Adrenal gland (tissue), 12 donors: ENCODE data around the gene OAF. TPM values are rescaled to one million over a fixed set of nuclear protein-coding genes. Genes with fewer than 3 reads are reported as not detected.
"Not testable (repeated sequence)": the region's sequence is repeated elsewhere in the genome, so short reads cannot be mapped to it uniquely, and the experiment has no call there.

Source experiments
- DNase-seq, 7 donors: peaks; one replicate each; pipeline ENCODE4 v3.0.0-alpha.2; 2019 to 2020
- H3K27ac ChIP-seq, 5 donors: fragments of 200-600 bp; sonication (generic) in 4 of 5; 1 replicate in 3 of 5; 2 replicates in 2 of 5; pipeline versions ENCODE4 v1.5.1 to v1.8.0; 2016 to 2020; ENCODE audit warnings: mild to moderate bottlenecking in 1 of 5
- H3K27me3 ChIP-seq: fragments of 200-600 bp; 2 replicates; pipeline ENCODE4 v1.8.0; 2021
- H3K36me3 ChIP-seq, 2 donors: fragments of 200-600 bp; replicated peaks in 1 of 2; 1 replicate in 1 of 2; 2 replicates in 1 of 2; pipeline versions ENCODE4 v1.5.1 to v1.8.0; 2018 to 2022
- H3K4me1 ChIP-seq, 2 donors: fragments of 200-600 bp; replicated peaks in 1 of 2; 1 replicate in 1 of 2; 2 replicates in 1 of 2; pipeline versions ENCODE4 v1.5.1 to v1.8.0; 2018 to 2021
- H3K4me3 ChIP-seq, 4 donors: fragments of 200-600 bp; sonication (generic) in 3 of 4; one replicate each; pipeline ENCODE4 v1.5.1; 2016 to 2018
- H3K9me3 ChIP-seq, 3 donors: fragments of 200-600 bp; sonication (generic) in 1 of 3; replicated peaks in 1 of 3; 1 replicate in 2 of 3; 2 replicates in 1 of 3; pipeline versions ENCODE4 v1.5.1 to v1.8.0; 2016 to 2021
- POLR2A ChIP-seq, 2 donors: fragments of 450-650 bp; IDR thresholded peaks; one replicate each; pipeline ENCODE4 v1.6.1; 2017; ENCODE audit warnings: antibody characterized with exemption in 2 of 2, mild to moderate bottlenecking in 2 of 2, moderate library complexity in 1 of 2
- WGBS, 4 donors: extraction: QIAGEN DNeasy Blood & Tissue Kit in 2 of 4; methylation state at CpG; one replicate each; pipeline versions ENCODE4 v1.1.5 to v1.1.7; 2013 to 2017; 5-methylcytosine and 5-hydroxymethylcytosine counted together
- intact Hi-C, 2 donors: fragments of 100-400 bp; cut with DNase I; formaldehyde crosslinking; loops; one replicate each; pipeline versions ENCODE4 v1.14.1 to v1.15.0; 2022 to 2023
- polyA plus RNA-seq, 3 donors: library from polyadenylated mRNA; stranded (reverse); fragments of 200-250 nt in 2 of 3; fragments of 350-450 nt in 1 of 3; fragmentation: Illumina TruSeq in 1 of 3; extraction: RNeasy Lipid Tissue Mini Kit (QIAGEN cat#74804) in 1 of 3; gene quantifications; one replicate each; pipeline ENCODE4 v1.2.3, GENCODE V29; 2013 to 2014
- total RNA-seq, 9 donors: library from RNA; depleted of rRNA in 4 of 9; stranded (reverse); fragments of >200 nt in 4 of 9; fragments of 120-200 nt in 1 of 9; fragmentation: NEBNext Ultra II Directional in 1 of 9; extraction: Animal tissue kit (Norgen Biotek cat#: 25700) in 1 of 9; gene quantifications; one replicate each; pipeline versions ENCODE4 v1.1.0 to v1.2.4, GENCODE V29; 2013 to 2023
- TF ChIP-seq, protein P1 (sequence below), 6 experiments: fragments of 450-650 bp in 4 of 6; fragments of 200-600 bp in 2 of 6; sonication (generic) in 1 of 6; IDR thresholded peaks; 1 replicate in 5 of 6; 2 replicates in 1 of 6; pipeline versions ENCODE4 v1.5.1 to v1.8.0; 2016 to 2021; ENCODE audit warnings: antibody characterized with exemption in 6 of 6, mild to moderate bottlenecking in 2 of 6, moderate library complexity in 1 of 6
- donor health status: healthy with polysubstance abuse.
- donor health status: Bipolar disorder and iron deficiency.
- donor health status: DM: yes; HTN: yes; CAD: no.
- donor health status: DM: no; HTN: no; CAD: no.
- donor health status: DM: no; HTN: no; CAD: no.
- donor health status: DM: yes; HTN: yes; CAD: no.

Gene OAF
- total and polyA plus RNA-seq, 12 donors, result 67.7 to 253 (median 169) TPM

GRCh38 chr11:120273432-120273831, 62.6 kb downstream of the OAF start:
- no peak for TF ChIP-seq POLR2A (IDR thresholded peaks at IDR 0.05)
- TF ChIP-seq, protein P1, sequence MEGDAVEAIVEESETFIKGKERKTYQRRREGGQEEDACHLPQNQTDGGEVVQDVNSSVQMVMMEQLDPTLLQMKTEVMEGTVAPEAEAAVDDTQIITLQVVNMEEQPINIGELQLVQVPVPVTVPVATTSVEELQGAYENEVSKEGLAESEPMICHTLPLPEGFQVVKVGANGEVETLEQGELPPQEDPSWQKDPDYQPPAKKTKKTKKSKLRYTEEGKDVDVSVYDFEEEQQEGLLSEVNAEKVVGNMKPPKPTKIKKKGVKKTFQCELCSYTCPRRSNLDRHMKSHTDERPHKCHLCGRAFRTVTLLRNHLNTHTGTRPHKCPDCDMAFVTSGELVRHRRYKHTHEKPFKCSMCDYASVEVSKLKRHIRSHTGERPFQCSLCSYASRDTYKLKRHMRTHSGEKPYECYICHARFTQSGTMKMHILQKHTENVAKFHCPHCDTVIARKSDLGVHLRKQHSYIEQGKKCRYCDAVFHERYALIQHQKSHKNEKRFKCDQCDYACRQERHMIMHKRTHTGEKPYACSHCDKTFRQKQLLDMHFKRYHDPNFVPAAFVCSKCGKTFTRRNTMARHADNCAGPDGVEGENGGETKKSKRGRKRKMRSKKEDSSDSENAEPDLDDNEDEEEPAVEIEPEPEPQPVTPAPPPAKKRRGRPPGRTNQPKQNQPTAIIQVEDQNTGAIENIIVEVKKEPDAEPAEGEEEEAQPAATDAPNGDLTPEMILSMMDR (IDR thresholded peaks at IDR 0.05), result no peak
- H3K27me3 ChIP-seq, result no peaks in the 10 kb centered on the region
- intact Hi-C loops, result no loop called here
- no peaks in the 10 kb centered on the region for H3K36me3 ChIP-seq
- 92 to 100% (median 95%) methylated on average over 2 of the region's 2 CpGs for WGBS, 4 donors
- no peak for DNase-seq
- no peak overlapping the region for H3K27ac ChIP-seq
- no peaks in the 10 kb centered on the region for H3K9me3 ChIP-seq
- H3K4me3 ChIP-seq, result no peak overlapping the region
- H3K4me1 ChIP-seq, result peaks cover 0 to 5% of the 10 kb centered on the region in 2 donors

- H3K36me3 ChIP-seq, H3K4me1 ChIP-seq, H3K27ac ChIP-seq, DNase-seq, H3K4me3 ChIP-seq, intact Hi-C loops, H3K9me3 ChIP-seq, H3K27me3 ChIP-seq: not testable (repeated sequence)
- 93 to 100% (median 95%) methylated on average over 2 of the region's 2 CpGs for WGBS, 4 donors
These were observed 63.1 kb downstream of the OAF start for GRCh38 chr11:120273956-120274355.

GRCh38 chr11:120279502-120279901, 68.7 kb downstream of the OAF start:
- H3K36me3 ChIP-seq, result no peaks in the 10 kb centered on the region
- TF ChIP-seq, protein P1 (IDR thresholded peaks at IDR 0.05), result no peak
- no peak for TF ChIP-seq POLR2A (IDR thresholded peaks at IDR 0.05)
- H3K4me1 ChIP-seq, result peaks cover 0 to 5% of the 10 kb centered on the region in 2 donors
- no peaks in the 10 kb centered on the region for H3K9me3 ChIP-seq
- WGBS, 4 donors, result 83 to 92% (median 88%) methylated on average over 5 of the region's 5 CpGs
- no peak for DNase-seq
- no peaks in the 10 kb centered on the region for H3K27me3 ChIP-seq
- no peak overlapping the region for H3K27ac ChIP-seq
- intact Hi-C loops, result no loop called here
- no peak overlapping the region for H3K4me3 ChIP-seq

Other genes starting within 250 kb of the OAF start
- gene TRIM29, start 72.9 kb upstream of the OAF start, total RNA-seq, result 1 to 10 TPM in 3 of 9 donors, under 1 TPM in 3, not detected in 3; 0.24 to 4.3 (median 0.69) TPM
- gene TRIM29, start 72.9 kb upstream of the OAF start, polyA plus RNA-seq, result 1 to 10 TPM in 2 of 3 donors, under 1 TPM in 1; 0.70 to 2.6 (median 1.2) TPM
- 1 to 10 TPM in 1 of 9 donors, under 1 TPM in 5, not detected in 3; 0.11 to 1.4 (median 0.29) TPM for gene POU2F3, start 29.1 kb downstream of the OAF start, total RNA-seq
- under 1 TPM; 0.07 to 0.40 (median 0.16) TPM for gene POU2F3, start 29.1 kb downstream of the OAF start, polyA plus RNA-seq
- gene TLCD5, start 114.3 kb downstream of the OAF start, total RNA-seq, result 10 to 100 TPM in 8 of 9 donors, 1 to 10 TPM in 1; 9.4 to 36.9 (median 16.7) TPM
- 10 to 100 TPM in 2 of 3 donors, 1 to 10 TPM in 1; 5.8 to 12.9 (median 11.1) TPM for gene TLCD5, start 114.3 kb downstream of the OAF start, polyA plus RNA-seq
- gene ARHGEF12, start 125.4 kb downstream of the OAF start, total RNA-seq, result 100 to 1,000 TPM in 5 of 9 donors, 10 to 100 TPM in 4; 74.9 to 125 (median 105) TPM
- gene ARHGEF12, start 125.4 kb downstream of the OAF start, polyA plus RNA-seq, result 10 to 100 TPM; 20.2 to 49.3 (median 24.5) TPM